SK-N-SH (cell line): ENCODE data around the gene TNFRSF4. TPM values are rescaled to one million over a fixed set of nuclear protein-coding genes. Genes with fewer than 3 reads are reported as not detected.

Experiments
- CTCF ChIA-PET: fragments of 300-600, 350-600 bp; formaldehyde crosslinking; extraction: SDS; loops from one replicate; lab custom pipeline; 2021; lab: Yijun Ruan, JAX
- POLR2A ChIA-PET: fragments of 350-600 bp; sonication (Branson Sonifier 250); formaldehyde crosslinking; extraction: SDS; loops from one replicate; lab custom pipeline; 2020; ENCODE audit warnings: antibody characterized with exemption, inconsistent platforms; lab: Yijun Ruan, JAX
- DNase-seq: peaks from one replicate; pipeline ENCODE4 v3.0.0; 2012
- H2AFZ ChIP-seq: fragments of 200-600 bp; sonication (generic); 2 replicates; pipeline ENCODE4 v1.8.1; 2016; ENCODE audit warnings: antibody characterized with exemption, mild to moderate bottlenecking, low read depth
- H3F3A ChIP-seq: fragments of 200-600 bp; sonication (generic); replicated peaks from 2 replicates; pipeline ENCODE3; 2016; ENCODE audit warnings: antibody characterized with exemption, mild to moderate bottlenecking; ENCODE audit not compliant: insufficient read depth
- H3K27ac ChIP-seq, 2 experiments: fragments of 200-500 bp in 1 of 2; fragments of 200-600 bp in 1 of 2; sonication (Bioruptor generic) in 1 of 2; sonication (generic), shearing (Covaris generic) in 1 of 2; 2 replicates each; pipeline versions ENCODE4 v1.5.1 to v1.6.1; 2014 to 2016; ENCODE audit warnings: low read depth in 2 of 2, inconsistent platforms in 1 of 2, low read length in 1 of 2, mild to moderate bottlenecking in 1 of 2, mixed read lengths in 1 of 2
- H3K27me3 ChIP-seq: fragments of 200-600 bp; sonication (generic), shearing (Covaris generic); 2 replicates; pipeline ENCODE4 v1.6.1; 2016; ENCODE audit warnings: mixed run types; ENCODE audit not compliant: insufficient read depth
- H3K36me3 ChIP-seq, 2 experiments: fragments of 200-500 bp in 1 of 2; fragments of 200-600 bp in 1 of 2; sonication (Bioruptor generic) in 1 of 2; sonication (generic) in 1 of 2; replicated peaks in 1 of 2; 2 replicates each; pipeline versions ENCODE3 to v1.5.1; 2014 to 2016; ENCODE audit warnings: low read length in 1 of 2, mild to moderate bottlenecking in 1 of 2; ENCODE audit not compliant: insufficient read depth in 2 of 2, control insufficient read depth in 1 of 2
- H3K4me1 ChIP-seq, 2 experiments: fragments of 200-500 bp in 1 of 2; fragments of 200-600 bp in 1 of 2; sonication (Bioruptor generic) in 1 of 2; sonication (generic), shearing (Covaris generic) in 1 of 2; 2 replicates each; pipeline versions ENCODE4 v1.5.1 to v1.6.1; 2014 to 2016; ENCODE audit warnings: low read depth in 1 of 2, low read length in 1 of 2, mixed run types in 1 of 2; ENCODE audit not compliant: insufficient read depth in 2 of 2, control insufficient read depth in 1 of 2
- H3K4me2 ChIP-seq: fragments of 200-600 bp; sonication (generic), shearing (Covaris generic); 2 replicates; pipeline ENCODE4 v1.6.1; 2017; ENCODE audit warnings: mixed run types
- H3K4me3 ChIP-seq, 2 experiments: fragments of 200-500 bp in 1 of 2; fragments of 200-600 bp in 1 of 2; sonication (Bioruptor generic) in 1 of 2; sonication (generic), shearing (Covaris generic) in 1 of 2; 2 replicates each; pipeline versions ENCODE4 v1.5.1 to v1.8.1; 2014 to 2016; ENCODE audit warnings: low read depth in 2 of 2, inconsistent platforms in 1 of 2, low read length in 1 of 2, mild to moderate bottlenecking in 1 of 2, mixed read lengths in 1 of 2, moderate library complexity in 1 of 2
- H3K79me2 ChIP-seq: fragments of 200-600 bp; sonication (generic); 2 replicates; pipeline ENCODE4 v1.8.1; 2017; ENCODE audit warnings: mild to moderate bottlenecking; ENCODE audit not compliant: insufficient read depth
- H3K9ac ChIP-seq: fragments of 200-600 bp; sonication (generic); 2 replicates; pipeline ENCODE4 v1.6.1; 2017; ENCODE audit warnings: mixed run types
- H3K9me2 ChIP-seq: fragments of 200-600 bp; sonication (generic); 2 replicates; pipeline ENCODE4 v1.6.1; 2017; ENCODE audit warnings: mixed run types
- H3K9me3 ChIP-seq: fragments of 200-600 bp; sonication (generic); 2 replicates; pipeline ENCODE4 v1.6.1; 2017; ENCODE audit warnings: mixed run types, mild to moderate bottlenecking, moderate library complexity
- H4K20me1 ChIP-seq: fragments of 200-600 bp; sonication (generic); 2 replicates; pipeline ENCODE4 v1.6.1; 2017; ENCODE audit warnings: mild to moderate bottlenecking, mixed run types; ENCODE audit not compliant: insufficient read depth
- CHD2 ChIP-seq: fragments of 150-350 bp; IDR thresholded peaks from 2 replicates; pipeline ENCODE4 v1.6.1; 2018; ENCODE audit warnings: low read length; ENCODE audit not compliant: partially characterized antibody
- ELF1 ChIP-seq: IDR thresholded peaks from 2 replicates; pipeline ENCODE4 v1.4.0; 2012
- EP300 ChIP-seq, 2 experiments: IDR thresholded peaks; 2 replicates each; pipeline versions ENCODE4 v1.4.0 to v1.6.1; 2012; ENCODE audit warnings: borderline replicate concordance in 1 of 2, low read depth in 1 of 2, low read length in 1 of 2
- FOSL2 ChIP-seq: IDR thresholded peaks from 2 replicates; pipeline ENCODE4 v1.4.0; 2012; ENCODE audit warnings: low read depth, mild to moderate bottlenecking, moderate library complexity, borderline replicate concordance
- FOXJ3 ChIP-seq: sonication (generic); formaldehyde crosslinking; IDR thresholded peaks from 2 replicates; pipeline ENCODE4 v1.5.1; 2020; ENCODE audit warnings: mild to moderate bottlenecking, missing genetic modification reagents
- GABPA ChIP-seq: IDR thresholded peaks from 2 replicates; pipeline ENCODE4 v1.4.0; 2012; ENCODE audit warnings: low read depth, mild to moderate bottlenecking
- GATA2 ChIP-seq: sonication (generic); formaldehyde crosslinking; IDR thresholded peaks from 2 replicates; pipeline ENCODE4 v1.5.0; 2020; ENCODE audit warnings: mild to moderate bottlenecking, missing genetic modification reagents
- JUND ChIP-seq: IDR thresholded peaks from 2 replicates; pipeline ENCODE4 v1.4.0; 2012
- MAX ChIP-seq: IDR thresholded peaks from 2 replicates; pipeline ENCODE4 v1.4.0; 2012; ENCODE audit warnings: low read depth
- MEF2A ChIP-seq: IDR thresholded peaks from 2 replicates; pipeline ENCODE4 v1.4.0; 2012; ENCODE audit warnings: low read depth, borderline replicate concordance
- MXI1 ChIP-seq: IDR thresholded peaks from 2 replicates; pipeline ENCODE4 v1.6.1; 2012; ENCODE audit warnings: mild to moderate bottlenecking, low read depth, low read length, improper control_type of control experiment
- NRF1 ChIP-seq: IDR thresholded peaks from 2 replicates; pipeline ENCODE4 v1.6.1; 2012; ENCODE audit warnings: low read depth, mild to moderate bottlenecking, low read length
- RCOR1 ChIP-seq: fragments of 150-350 bp; IDR thresholded peaks from 2 replicates; pipeline ENCODE4 v1.6.1; 2017; ENCODE audit warnings: antibody characterized with exemption, low read length
- SMC3 ChIP-seq: IDR thresholded peaks from 2 replicates; pipeline ENCODE4 v1.6.1; 2012; ENCODE audit warnings: low read depth, low read length, improper control_type of control experiment
- TEAD4 ChIP-seq: IDR thresholded peaks from 2 replicates; pipeline ENCODE4 v1.4.0; 2012; ENCODE audit warnings: mild to moderate bottlenecking, borderline replicate concordance; ENCODE audit not compliant: insufficient read depth
- ZBTB33 ChIP-seq: IDR thresholded peaks from 2 replicates; pipeline ENCODE4 v1.4.0; 2012; ENCODE audit warnings: low read depth, borderline replicate concordance
- WGBS: methylation state at CpG from one replicate; pipeline ENCODE4 v1.1.6; 2017; ENCODE audit warnings: low lambda C conversion rate; 5-methylcytosine and 5-hydroxymethylcytosine counted together
- polyA plus RNA-seq, 3 experiments: library from polyadenylated mRNA; depleted of rRNA; stranded (reverse); fragments of >200 nt; gene quantifications; 2 replicates each; pipeline ENCODE4 v1.2.3, GENCODE V29; 2012
- TF ChIP-seq, protein P1 (sequence below): IDR thresholded peaks from 2 replicates; pipeline ENCODE4; 2012

TNFRSF4 gene
- polyA plus RNA-seq, 1 of the 3 experiments (the other 2 are of a cell fraction): not detected

- no peak for TF ChIP-seq ZBTB33
- no peak for TF ChIP-seq CHD2
- TF ChIP-seq, all 33 proteins: peak for 0
Measured at GRCh38 chr1:1185101-1185765, 28.7 kb downstream of the TNFRSF4 start (continued).

DNA sequence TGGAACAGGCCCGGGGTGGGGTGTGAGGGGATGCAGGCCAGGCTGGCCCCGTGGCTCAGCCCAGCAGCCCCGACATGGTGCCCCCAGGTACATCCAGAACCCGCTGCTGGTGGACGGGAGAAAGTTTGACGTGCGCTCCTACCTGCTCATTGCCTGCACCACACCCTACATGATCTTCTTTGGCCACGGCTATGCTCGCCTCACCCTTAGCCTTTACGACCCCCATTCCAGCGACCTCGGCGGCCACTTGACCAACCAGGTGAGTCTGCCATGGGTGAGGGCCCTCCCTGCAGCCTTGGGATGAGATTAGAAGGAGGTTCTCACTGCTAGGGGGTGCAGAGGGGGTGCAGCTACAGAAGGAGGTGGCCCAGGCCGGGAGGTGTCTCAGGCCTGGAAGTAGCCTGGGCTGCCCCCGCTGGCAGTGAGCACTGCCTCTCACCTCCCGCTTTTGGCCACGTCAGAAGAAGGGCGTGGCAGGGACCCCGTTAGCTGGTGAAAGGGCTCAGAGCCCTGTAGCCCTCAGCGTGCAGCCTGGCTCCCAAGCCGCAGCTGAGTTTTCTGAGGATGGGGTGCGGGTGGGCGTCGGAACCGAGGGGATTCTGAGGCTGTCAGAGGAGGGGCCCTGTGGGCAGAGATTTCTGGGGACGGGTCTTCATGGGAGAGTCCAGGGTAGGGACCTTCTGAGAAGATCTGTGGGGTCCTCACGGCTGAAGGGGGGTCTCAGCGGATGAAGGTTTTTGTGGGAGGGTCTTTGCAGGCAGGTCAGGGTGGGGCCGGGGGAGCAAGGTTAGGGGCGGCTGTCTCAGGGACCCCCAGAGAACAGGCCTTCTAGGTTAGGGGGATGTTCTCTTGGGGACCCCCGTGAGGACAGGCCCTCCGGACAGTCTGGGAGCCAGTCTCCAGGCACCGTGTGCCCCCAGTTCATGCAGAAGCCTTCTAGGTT is 29.8 kb downstream of the TNFRSF4 start:
- H3K4me3 ChIP-seq: no peak overlapping the region

GRCh38 chr1:1183221-1183747 is 30.7 kb downstream of the TNFRSF4 start:
- no peaks in the 10 kb centered on the region for H3F3A ChIP-seq
- H3K79me2 ChIP-seq: no peaks in the 10 kb centered on the region
- no peaks in the 10 kb centered on the region for H3K9me3 ChIP-seq
- ChIA-PET CTCF (interaction anchor here (1.7 kb wide), 1 partner anchor 11 kb away, joined by 3 read pairs; no protein-coding TSS in a partner anchor), POLR2A (no interaction called here)
- no peak overlapping the region for H3K4me3 ChIP-seq
- no peaks in the 10 kb centered on the region for H4K20me1 ChIP-seq
- WGBS: 93% methylated on average over 11 of the region's 21 CpGs
- H3K27ac ChIP-seq: no peak overlapping the region
- H2AFZ ChIP-seq: no peak overlapping the region
- no peak overlapping the region for H3K9ac ChIP-seq
- no peak overlapping the region for H3K4me2 ChIP-seq
- H3K36me3 ChIP-seq: no peaks in the 10 kb centered on the region
- no peaks in the 10 kb centered on the region for H3K4me1 ChIP-seq
- DNase-seq: peak; percentile 37
- H3K27me3 ChIP-seq: no peaks in the 10 kb centered on the region
- no peaks in the 10 kb centered on the region for H3K9me2 ChIP-seq
- no peak for TF ChIP-seq JUND
- no peak for TF ChIP-seq CHD2
- TF ChIP-seq EP300 (IDR thresholded peaks at IDR 0.05; ENCODE audit: borderline replicate concordance in 1 of 2, low read depth in 1 of 2, low read length in 1 of 2): no peak
- no peak for TF ChIP-seq GABPA
- no peak for TF ChIP-seq SMC3
- TF ChIP-seq MEF2A: no peak
- TF ChIP-seq RCOR1: no peak
- TF ChIP-seq NRF1: no peak
- no peak for TF ChIP-seq MXI1
- no peak for TF ChIP-seq FOSL2
- TF ChIP-seq MAX: no peak

More for the DNA sequence above, 29.8 kb downstream of the TNFRSF4 start:
- DNase-seq: peak; percentile 17
- POLR2A ChIA-PET: no interaction called here
- H3K9me2 ChIP-seq: no peaks in the 10 kb centered on the region
- no peak for TF ChIP-seq GATA2 (CRISPR knock-in tag)
- TF ChIP-seq JUND: no peak
- TF ChIP-seq, protein P1, sequence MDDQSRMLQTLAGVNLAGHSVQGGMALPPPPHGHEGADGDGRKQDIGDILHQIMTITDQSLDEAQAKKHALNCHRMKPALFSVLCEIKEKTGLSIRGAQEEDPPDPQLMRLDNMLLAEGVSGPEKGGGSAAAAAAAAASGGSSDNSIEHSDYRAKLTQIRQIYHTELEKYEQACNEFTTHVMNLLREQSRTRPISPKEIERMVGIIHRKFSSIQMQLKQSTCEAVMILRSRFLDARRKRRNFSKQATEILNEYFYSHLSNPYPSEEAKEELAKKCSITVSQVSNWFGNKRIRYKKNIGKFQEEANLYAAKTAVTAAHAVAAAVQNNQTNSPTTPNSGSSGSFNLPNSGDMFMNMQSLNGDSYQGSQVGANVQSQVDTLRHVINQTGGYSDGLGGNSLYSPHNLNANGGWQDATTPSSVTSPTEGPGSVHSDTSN: no peak
- no peak for TF ChIP-seq EP300 (IDR thresholded peaks at IDR 0.05; ENCODE audit: borderline replicate concordance in 1 of 2, low read depth in 1 of 2, low read length in 1 of 2)
- no peak for TF ChIP-seq FOXJ3
- no peak for TF ChIP-seq ELF1
- no peak for TF ChIP-seq TEAD4
- no peak for TF ChIP-seq CHD2
- TF ChIP-seq, all 33 proteins: peak for 0
- Histone ChIP-seq H3K4me1 (no peaks in the 10 kb centered on the region), H4K20me1 (no peaks in the 10 kb centered on the region), H2AFZ (no peak overlapping the region), H3K79me2 (no peaks in the 10 kb centered on the region), H3K27ac (no peak overlapping the region), H3K9ac (no peak overlapping the region), H3K27me3 (no peaks in the 10 kb centered on the region), H3K36me3 (no peaks in the 10 kb centered on the region), H3F3A (no peaks in the 10 kb centered on the region), H3K4me2 (no peak overlapping the region), H3K9me3 (no peaks in the 10 kb centered on the region)
- CTCF ChIA-PET: no interaction called here
- 79% methylated on average over 23 of the region's 33 CpGs for WGBS
